Measurements from ENCODE around the gene TCIRG1.

Gene TCIRG1

GRCh38 chr11:68020575-68020974, 18.2 kb upstream of the TCIRG1 start:
- Mint-ChIP-seq H3K9me3 (no peaks in the 10 kb centered on the region), H3K4me1 (ENCODE audit: low read depth) (no peaks in the 10 kb centered on the region), H3K27ac (no peak overlapping the region), H3K27me3 (no peaks in the 10 kb centered on the region), H3K4me3 (no peak overlapping the region), H3K36me3 (ENCODE audit: low read depth) (peaks cover 8% of the 10 kb centered on the region)
- DNase-seq: no peak

GRCh38 chr11:68021167-68021787, 17.5 kb upstream of the TCIRG1 start:
- no peaks in the 10 kb centered on the region for H3K27me3 Mint-ChIP-seq
- H3K4me3 Mint-ChIP-seq: no peak overlapping the region
- no peaks in the 10 kb centered on the region for H3K4me1 Mint-ChIP-seq (ENCODE audit: low read depth)
- H3K9me3 Mint-ChIP-seq: no peaks in the 10 kb centered on the region
- DNase-seq: no peak
- no peak overlapping the region for H3K27ac Mint-ChIP-seq
- H3K36me3 Mint-ChIP-seq (ENCODE audit: low read depth): peaks cover 13% of the 10 kb centered on the region

GRCh38 chr11:68022531-68022930, 16.3 kb upstream of the TCIRG1 start:
- Mint-ChIP-seq H3K36me3 (ENCODE audit: low read depth) (peaks cover 15% of the 10 kb centered on the region), H3K27ac (no peak overlapping the region), H3K4me3 (no peak overlapping the region), H3K4me1 (ENCODE audit: low read depth) (no peaks in the 10 kb centered on the region), H3K9me3 (no peaks in the 10 kb centered on the region), H3K27me3 (no peaks in the 10 kb centered on the region)
- no peak for DNase-seq

GRCh38 chr11:68024508-68024907, 14.3 kb upstream of the TCIRG1 start:
- no peaks in the 10 kb centered on the region for H3K27me3 Mint-ChIP-seq
- peaks cover 15% of the 10 kb centered on the region for H3K36me3 Mint-ChIP-seq (ENCODE audit: low read depth)
- no peaks in the 10 kb centered on the region for H3K9me3 Mint-ChIP-seq
- H3K4me3 Mint-ChIP-seq: no peak overlapping the region
- H3K27ac Mint-ChIP-seq: no peak overlapping the region
- no peak for DNase-seq
- H3K4me1 Mint-ChIP-seq (ENCODE audit: low read depth): peaks cover 15% of the 10 kb centered on the region

GRCh38 chr11:68025047-68025446, 13.8 kb upstream of the TCIRG1 start:
- H3K4me1 Mint-ChIP-seq (ENCODE audit: low read depth): peaks cover 18% of the 10 kb centered on the region
- H3K27me3 Mint-ChIP-seq: no peaks in the 10 kb centered on the region
- no peak for DNase-seq
- no peak overlapping the region for H3K27ac Mint-ChIP-seq
- peaks cover 15% of the 10 kb centered on the region for H3K36me3 Mint-ChIP-seq (ENCODE audit: low read depth)
- no peak overlapping the region for H3K4me3 Mint-ChIP-seq
- no peaks in the 10 kb centered on the region for H3K9me3 Mint-ChIP-seq

GRCh38 chr11:68026391-68027105, 12.3 kb upstream of the TCIRG1 start:
- Mint-ChIP-seq H3K4me1 (ENCODE audit: low read depth) (peaks cover 22% of the 10 kb centered on the region), H3K9me3 (no peaks in the 10 kb centered on the region), H3K27me3 (no peaks in the 10 kb centered on the region), H3K27ac (no peak overlapping the region), H3K4me3 (no peak overlapping the region), H3K36me3 (ENCODE audit: low read depth) (peaks cover 27% of the 10 kb centered on the region)
- no peak for DNase-seq

GRCh38 chr11:68027667-68028066, 11.2 kb upstream of the TCIRG1 start:
- Mint-ChIP-seq H3K4me1 (ENCODE audit: low read depth) (peaks cover 26% of the 10 kb centered on the region), H3K4me3 (no peak overlapping the region), H3K27me3 (no peaks in the 10 kb centered on the region), H3K36me3 (ENCODE audit: low read depth) (peaks cover 35% of the 10 kb centered on the region), H3K9me3 (no peaks in the 10 kb centered on the region), H3K27ac (no peak overlapping the region)
- DNase-seq: no peak

GRCh38 chr11:68028802-68029545, 9.9 kb upstream of the TCIRG1 start:
- Mint-ChIP-seq H3K4me3 (peak overlapping the region; percentile 95), H3K4me1 (ENCODE audit: low read depth) (peaks cover 26% of the 10 kb centered on the region), H3K27me3 (no peaks in the 10 kb centered on the region), H3K27ac (peak overlapping the region; percentile 99), H3K9me3 (no peaks in the 10 kb centered on the region), H3K36me3 (ENCODE audit: low read depth) (peaks cover 46% of the 10 kb centered on the region)
- no peak for DNase-seq

- no peaks in the 10 kb centered on the region for H3K27me3 Mint-ChIP-seq
- peak; percentile 98 for DNase-seq
- H3K4me3 Mint-ChIP-seq: peak within 1 kb of the TSS; percentile 95
- H3K36me3 Mint-ChIP-seq (ENCODE audit: low read depth): peaks cover 53% of the 10 kb centered on the region
- H3K27ac Mint-ChIP-seq: peak within 1 kb of the TSS; percentile 99
- H3K9me3 Mint-ChIP-seq: no peaks in the 10 kb centered on the region
- H3K4me1 Mint-ChIP-seq (ENCODE audit: low read depth): peaks cover 26% of the 10 kb centered on the region
Measured at GRCh38 chr11:68030318-68031143, 8.3 kb upstream of the TCIRG1 start, which contains the start of gene NDUFS8. TSS of gene NDUFS8 (plus strand) at chr11:68030681. CDS start at chr11:68032152, 1,471 bp downstream.

- Mint-ChIP-seq H3K27me3 (no peaks in the 10 kb centered on the region), H3K27ac (peak overlapping the region; percentile 99), H3K9me3 (no peaks in the 10 kb centered on the region), H3K4me3 (peak overlapping the region; percentile 95), H3K36me3 (ENCODE audit: low read depth) (peaks cover 54% of the 10 kb centered on the region), H3K4me1 (ENCODE audit: low read depth) (peaks cover 26% of the 10 kb centered on the region)
- no peak for DNase-seq
Measured at GRCh38 chr11:68031144-68031464, 7.7 kb upstream of the TCIRG1 start.

GRCh38 chr11:68032003-68032402, 6.8 kb upstream of the TCIRG1 start:
- Mint-ChIP-seq H3K9me3 (no peaks in the 10 kb centered on the region), H3K27me3 (no peaks in the 10 kb centered on the region), H3K4me3 (peak overlapping the region; percentile 95), H3K27ac (peak overlapping the region; percentile 99), H3K36me3 (ENCODE audit: low read depth) (peaks cover 59% of the 10 kb centered on the region), H3K4me1 (ENCODE audit: low read depth) (peaks cover 30% of the 10 kb centered on the region)
- DNase-seq: no peak

GRCh38 chr11:68032997-68033707, 5.7 kb upstream of the TCIRG1 start:
- DNase-seq: no peak
- Mint-ChIP-seq H3K36me3 (ENCODE audit: low read depth) (peaks cover 61% of the 10 kb centered on the region), H3K4me1 (ENCODE audit: low read depth) (peaks cover 36% of the 10 kb centered on the region), H3K27ac (no peak overlapping the region), H3K9me3 (no peaks in the 10 kb centered on the region), H3K27me3 (no peaks in the 10 kb centered on the region), H3K4me3 (peak overlapping the region; percentile 3)

GRCh38 chr11:68033708-68034045, 5.1 kb upstream of the TCIRG1 start:
- H3K27me3 Mint-ChIP-seq: no peaks in the 10 kb centered on the region
- peaks cover 61% of the 10 kb centered on the region for H3K36me3 Mint-ChIP-seq (ENCODE audit: low read depth)
- no peaks in the 10 kb centered on the region for H3K9me3 Mint-ChIP-seq
- peak overlapping the region; percentile 3 for H3K4me3 Mint-ChIP-seq
- H3K27ac Mint-ChIP-seq: no peak overlapping the region
- DNase-seq: no peak
- peaks cover 34% of the 10 kb centered on the region for H3K4me1 Mint-ChIP-seq (ENCODE audit: low read depth)
